HG02623 (cell line): ENCODE measurements around the gene ADGRA3.

Experiments used
- ATAC-seq: cut with Tn5 transposase; IDR thresholded peaks from one replicate; pipeline ENCODE4 v1.9.1; 2021; ENCODE audit warnings: moderate library complexity; ENCODE audit not compliant: unreplicated experiment

Gene ADGRA3

DNA sequence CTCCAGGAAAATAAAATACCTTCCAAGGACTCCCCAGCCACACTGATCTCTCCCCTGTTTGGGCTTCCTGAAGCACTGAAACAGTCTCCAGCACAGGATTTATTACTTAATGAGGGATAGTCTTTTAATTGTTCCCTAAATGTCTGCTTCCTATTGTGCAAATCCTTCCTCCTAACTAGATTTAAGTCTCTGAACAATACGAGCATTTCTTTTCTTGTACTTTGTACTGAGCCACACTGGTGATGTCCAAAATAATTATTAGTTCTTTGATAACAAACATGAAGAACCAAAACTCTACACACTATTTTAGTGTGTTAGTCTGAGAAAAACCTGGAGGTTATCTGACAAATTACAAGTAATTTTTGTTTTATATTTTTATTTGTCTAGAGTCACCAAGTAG lies 5.1 kb downstream of the ADGRA3 start:
- ATAC-seq, result no peak

DNA sequence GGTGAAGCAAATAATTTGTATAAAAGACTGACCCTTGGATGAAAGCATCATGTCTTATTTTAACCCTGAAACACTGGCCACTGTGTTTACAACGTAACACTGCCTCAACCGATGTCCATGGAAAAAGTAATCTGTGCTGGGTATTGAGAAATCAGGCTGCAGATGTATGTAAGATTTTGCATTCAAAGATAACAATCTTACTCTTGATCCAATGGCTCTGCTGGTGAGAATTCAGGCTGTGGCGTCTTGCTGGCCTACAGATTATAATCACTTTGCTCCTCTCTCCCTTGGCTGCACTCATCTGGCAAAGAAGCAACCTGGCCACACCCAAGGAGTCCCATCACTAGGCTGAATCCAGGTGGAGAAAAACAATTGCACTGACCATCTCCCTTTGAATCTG lies 7.5 kb downstream of the ADGRA3 start:
- ATAC-seq, result no peak

DNA sequence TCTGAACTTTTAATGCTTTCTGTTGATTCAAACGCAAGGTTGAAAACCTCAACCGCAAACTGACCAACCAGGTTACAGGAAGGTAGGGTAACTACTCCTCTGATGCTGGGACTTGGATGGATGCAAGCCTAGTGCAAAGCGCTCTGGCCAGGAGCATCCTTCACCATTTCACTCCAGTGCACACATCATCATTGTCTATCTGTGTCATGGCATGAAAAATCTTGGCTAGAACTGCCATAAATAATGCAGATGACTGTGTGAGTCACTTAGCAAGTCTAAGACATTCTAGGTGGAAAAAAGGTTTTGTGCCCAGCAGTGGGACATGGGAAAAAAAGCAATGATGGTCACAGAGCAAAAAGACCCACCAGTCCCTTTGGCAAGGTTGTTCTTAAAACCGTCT lies 10.9 kb downstream of the ADGRA3 start:
- no peak for ATAC-seq

DNA sequence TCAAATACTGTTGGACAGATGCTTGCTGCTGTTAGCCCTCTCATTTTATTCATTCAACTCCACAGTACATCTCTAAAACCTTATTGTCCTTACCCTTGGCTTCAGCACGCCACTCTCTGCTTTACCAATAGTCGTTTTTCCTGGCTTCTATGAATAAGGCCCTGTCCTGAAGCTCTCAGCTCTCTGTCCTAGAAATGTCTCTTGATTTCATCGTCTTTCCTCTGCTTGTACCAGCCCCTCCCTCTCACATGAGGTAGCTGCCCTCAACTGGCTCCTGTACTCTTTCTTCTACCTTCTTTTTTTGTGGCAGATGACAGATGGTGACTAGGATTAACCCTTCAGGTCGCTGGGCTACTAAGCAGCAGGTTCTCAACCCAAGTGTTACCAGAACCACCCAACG lies 11.4 kb downstream of the ADGRA3 start:
- ATAC-seq, result no peak

DNA sequence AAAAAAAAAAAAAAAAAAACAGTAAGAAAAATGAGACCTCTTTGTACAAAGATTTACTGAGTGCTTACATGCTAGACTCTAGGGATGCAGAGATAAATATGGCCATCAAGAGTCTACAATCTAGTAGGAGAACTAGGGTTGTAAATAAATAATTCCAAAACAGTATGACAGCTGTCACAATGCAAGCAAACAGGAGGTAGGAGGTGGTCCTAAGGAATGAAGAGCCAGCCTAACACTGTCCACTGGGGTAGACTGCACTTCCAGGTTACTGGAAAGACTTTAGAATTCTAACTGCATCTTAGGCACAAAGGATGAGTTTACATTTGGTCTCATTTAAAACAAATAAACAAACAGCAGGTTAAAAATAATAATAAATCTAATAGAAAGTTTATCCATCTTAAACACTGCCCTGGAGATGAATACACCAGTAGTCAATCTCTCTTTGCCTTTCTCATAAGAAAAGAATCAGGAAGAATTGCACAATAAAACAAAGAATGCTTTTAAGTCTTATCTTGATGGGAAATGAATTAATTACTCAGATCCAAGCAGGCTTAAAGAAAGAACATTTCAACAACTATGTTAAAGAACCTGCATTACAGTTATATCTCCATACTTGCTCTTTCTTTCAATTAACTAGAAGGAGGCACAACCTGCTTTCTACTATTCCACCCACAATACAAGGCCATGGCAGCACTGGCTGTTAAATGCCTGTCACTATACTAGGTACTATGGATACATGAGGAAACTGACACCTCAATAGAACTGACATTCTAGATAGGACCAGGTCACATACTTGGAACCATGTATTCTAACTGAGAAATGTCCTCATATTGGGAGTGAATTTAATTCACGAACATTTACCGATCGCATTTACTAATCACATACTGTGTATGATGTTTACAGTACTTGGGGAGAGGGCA lies 12.7 kb downstream of the ADGRA3 start:
- ATAC-seq, result no peak

DNA sequence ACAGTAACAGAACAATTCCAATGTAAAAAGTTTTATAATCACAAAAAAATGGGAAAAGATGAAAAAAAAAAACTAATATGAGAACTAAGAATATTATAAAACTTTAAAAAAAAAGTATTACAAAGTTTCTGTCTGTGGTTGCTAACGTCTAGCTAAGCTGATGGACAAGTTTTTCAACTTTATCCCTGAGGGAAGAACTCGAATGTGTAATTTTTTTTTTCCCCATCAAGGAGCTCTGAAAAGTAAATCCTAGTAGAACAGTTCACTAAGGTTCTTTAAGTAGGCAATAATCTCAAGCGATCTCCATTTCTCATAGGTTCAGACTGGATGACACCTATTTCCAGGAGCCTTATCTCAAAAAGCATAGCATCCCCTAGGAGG lies 14.2 kb downstream of the ADGRA3 start:
- ATAC-seq, result no peak

DNA sequence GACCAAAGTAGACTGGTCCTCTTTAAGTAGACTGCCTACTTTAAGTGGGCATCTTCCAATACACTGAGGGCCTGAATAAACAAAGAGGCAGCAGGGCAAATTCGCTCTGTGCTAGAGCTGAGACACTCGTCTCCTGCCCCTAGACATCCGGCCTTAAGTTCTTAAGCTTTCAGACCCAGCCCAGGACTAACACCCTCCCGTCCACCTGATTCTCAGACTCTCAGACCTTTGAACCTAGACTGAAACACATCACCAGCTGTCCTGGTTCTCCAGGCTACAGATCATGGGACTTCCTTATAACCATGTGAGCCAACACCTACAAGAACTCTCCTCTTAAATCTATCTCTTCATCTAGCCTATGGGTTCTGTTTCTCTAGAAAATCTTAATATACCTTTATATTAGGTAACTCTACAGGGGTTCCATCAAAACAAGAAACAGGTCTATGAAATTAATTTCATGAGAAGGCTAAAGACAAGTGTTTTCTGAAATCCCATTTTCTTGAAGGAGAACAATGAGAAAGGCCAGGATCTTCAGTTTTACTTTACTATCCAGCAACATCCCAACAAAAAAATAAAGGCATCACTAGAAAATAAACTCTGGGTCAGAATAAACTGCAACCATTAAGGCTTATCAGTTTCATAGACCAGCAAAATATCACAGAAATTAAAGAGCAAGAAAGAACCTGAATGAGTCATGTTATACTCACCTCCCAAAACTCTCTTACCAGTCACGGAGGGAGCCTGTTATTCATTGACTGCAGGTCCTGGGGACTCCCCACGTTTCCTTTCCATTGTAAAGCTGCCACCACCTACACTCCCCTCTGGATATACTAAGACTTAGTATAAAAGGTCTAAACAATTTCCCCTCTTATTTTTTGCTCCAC lies 14.8 kb downstream of the ADGRA3 start:
- no peak for ATAC-seq

DNA sequence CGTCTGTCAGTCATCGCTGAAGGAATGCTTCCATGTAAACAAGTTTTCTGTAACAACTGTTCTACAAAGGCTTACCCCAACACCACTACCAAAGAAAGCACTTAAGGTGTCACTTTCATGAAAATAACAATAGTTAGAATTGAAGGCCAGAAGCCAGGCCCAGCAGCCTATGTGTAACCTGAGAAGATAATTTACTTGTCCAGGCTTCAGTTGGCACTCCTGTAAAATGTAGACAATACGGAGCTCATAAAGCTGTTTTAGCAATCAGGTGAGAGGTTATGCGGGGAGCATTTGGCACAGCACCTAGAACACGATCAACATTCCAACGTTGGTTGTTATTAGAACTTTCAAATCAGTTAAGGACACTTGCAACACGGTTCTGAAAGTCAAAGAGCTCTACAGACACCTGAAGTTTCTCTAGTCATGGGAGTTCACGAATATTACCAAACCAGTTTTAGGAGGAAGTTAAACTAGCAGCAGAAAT lies 15.7 kb downstream of the ADGRA3 start:
- no peak for ATAC-seq

DNA sequence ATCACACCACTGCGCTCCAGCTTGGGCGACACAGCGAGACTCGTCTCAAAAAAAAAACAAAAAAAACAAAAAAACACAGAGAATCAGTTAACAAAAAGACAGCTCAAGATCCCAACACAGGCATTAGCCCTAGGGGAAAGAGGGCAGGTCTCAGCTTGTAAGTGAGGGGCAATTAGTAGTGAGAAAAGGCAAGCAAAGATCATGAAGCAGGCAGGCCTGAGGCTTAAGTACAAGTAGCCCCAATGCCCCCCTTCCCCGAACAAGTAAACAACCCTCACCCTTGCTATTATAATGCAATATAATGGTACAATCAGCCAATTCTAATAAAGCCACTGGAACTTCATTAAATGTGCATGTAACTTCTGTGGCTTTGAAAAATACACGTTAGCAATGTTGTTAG lies 17.0 kb downstream of the ADGRA3 start:
- no peak for ATAC-seq

DNA sequence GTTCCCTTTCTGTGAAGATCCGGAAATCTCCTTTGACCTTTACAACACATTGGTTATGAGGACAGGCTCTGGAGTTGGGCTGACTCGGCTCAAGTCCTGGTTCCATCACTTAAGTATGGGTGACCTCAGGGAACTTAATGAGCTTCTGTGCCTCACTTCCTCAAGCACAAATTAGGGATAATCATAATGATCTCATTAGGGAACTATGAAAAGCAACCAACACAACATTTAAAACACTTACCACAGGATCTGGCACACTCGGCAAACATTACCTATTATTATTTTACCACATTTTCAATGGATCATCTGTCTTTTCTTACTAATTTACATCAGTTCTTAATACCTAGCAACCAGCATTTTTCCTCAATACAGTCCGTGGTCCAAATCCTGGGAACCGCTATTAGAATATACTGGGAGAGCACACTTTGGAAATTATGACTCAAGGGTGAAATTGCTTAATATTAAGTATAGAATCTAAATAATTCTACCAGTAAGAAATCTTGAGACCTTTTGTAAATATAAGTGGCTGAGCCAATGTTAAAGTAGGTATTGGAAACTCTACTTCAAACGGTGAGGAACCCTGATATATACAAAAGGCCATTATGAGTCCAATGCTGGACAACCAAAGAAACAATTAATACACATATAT lies 19.6 kb downstream of the ADGRA3 start:
- ATAC-seq, result no peak

DNA sequence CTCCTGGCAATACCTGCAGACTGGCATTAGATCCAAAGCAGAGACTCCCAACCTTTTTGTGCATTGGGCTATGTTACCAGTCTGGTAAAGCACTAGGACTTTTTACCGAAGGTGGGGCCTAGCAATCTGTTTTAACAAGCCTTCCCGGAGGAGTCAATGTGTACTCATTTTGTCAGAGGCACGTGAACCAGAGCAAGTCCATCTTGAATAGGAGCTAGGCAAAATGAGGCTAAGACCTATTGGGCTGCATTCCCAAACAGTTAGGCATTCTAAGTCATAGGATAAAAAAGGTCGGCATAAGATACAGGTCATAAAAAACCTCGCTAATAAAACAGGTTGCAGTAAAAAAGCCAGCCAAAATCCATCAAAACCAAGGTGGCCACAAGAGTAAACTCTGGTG lies 22.3 kb downstream of the ADGRA3 start:
- ATAC-seq, result no peak

DNA sequence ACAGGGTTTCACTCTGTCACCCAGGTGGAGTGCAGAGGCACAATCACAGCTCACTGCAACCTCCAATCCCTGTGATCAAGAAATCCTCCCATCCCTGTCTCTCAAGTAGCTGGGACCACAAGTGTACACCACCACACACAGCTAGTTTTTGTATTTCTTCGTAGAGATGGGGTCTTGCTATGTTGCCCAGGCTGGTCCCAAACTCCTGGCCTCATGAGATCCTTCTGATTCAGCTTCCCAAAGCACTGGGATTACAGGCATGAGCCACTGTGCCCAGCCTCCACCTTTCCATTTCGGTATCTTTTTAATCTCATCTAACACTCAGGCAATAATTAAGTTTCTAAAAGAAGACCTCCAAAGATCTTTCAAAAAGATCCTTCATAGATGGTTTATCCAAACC lies 22.9 kb downstream of the ADGRA3 start:
- no peak for ATAC-seq

DNA sequence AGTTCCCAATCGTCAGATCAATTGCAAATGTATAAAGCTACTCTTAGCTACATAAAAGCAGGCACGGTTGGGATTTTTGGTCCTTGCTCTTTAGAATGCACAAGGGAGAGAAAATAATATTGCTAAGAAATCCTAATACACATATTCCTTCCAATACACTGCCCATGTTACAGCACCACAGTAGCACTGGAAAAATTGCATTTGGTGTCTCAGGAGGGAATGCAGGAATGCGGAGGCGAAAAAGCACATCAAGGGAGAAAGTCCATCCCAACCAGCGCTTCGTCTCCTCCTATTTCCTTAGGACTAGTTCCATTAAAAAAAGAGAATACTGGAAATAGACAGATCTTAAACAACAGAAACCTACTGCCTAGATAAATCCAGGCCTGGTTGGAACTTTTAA lies 23.9 kb downstream of the ADGRA3 start:
- no peak for ATAC-seq

DNA sequence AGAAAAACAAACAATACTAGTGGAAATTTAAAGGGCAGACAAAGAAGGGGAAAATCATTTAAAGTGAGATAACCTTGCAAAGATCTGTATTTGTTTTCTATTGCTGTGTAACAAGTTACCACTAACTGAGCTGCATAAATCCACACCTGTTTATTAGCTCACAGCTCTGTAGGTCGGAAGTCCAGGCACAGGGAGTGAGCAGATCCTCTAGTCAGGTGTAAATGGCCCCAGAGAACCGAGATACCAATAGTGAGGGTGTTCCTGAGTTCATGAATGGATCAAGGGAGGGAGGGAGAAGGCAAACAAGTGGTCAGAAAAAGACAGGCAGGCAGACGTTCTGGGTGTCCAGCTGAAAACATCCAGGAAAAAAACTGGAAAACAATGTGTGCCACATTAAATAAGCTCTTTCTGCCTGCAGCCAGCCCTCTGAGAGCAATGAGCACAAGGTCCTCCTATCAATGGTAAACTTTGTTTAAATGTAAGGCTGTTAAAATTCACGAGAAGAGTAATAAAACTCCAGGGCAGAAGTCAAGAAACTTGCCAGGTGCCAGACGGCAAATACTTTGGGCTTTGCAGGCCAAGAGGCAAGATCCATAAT lies 25.0 kb downstream of the ADGRA3 start:
- no peak for ATAC-seq

DNA sequence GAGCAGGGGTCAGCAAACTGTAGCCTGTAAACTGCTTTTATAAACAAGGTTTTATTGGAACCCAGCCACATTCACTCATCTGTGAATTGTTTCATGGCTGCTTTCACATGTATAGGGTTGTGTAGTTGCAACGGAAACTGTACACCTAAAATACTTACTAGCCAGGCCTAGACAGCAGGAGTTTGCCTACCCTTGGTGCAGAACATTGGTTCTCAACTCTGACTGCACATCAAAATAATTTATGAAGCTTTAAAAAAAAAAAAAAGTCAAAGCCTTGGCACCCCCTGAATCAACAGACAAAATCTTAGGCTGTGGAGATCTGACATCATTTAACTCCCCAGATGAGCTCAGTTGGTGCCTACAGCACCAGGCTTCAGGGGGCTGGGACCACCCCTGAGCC lies 27.8 kb downstream of the ADGRA3 start:
- ATAC-seq, result no peak

DNA sequence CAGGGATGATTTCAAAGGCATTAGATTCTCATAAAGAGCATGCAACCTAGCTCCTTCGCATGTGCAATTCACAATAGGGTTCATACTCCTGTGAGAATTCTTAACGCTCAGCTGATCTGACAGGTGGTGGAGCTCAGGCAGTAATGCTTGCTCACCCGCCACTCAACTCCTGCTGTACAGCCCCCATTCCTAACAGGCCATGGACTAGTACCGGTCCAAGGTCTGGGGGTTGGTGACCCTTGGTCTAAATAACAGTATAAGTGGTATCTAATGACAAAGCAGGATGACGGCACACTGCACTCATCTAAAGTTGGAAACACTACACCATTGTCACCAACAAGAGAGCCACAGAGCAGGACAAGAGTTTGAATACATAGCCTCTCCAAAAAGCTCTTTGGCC lies 28.5 kb downstream of the ADGRA3 start:
- ATAC-seq, result no peak

DNA sequence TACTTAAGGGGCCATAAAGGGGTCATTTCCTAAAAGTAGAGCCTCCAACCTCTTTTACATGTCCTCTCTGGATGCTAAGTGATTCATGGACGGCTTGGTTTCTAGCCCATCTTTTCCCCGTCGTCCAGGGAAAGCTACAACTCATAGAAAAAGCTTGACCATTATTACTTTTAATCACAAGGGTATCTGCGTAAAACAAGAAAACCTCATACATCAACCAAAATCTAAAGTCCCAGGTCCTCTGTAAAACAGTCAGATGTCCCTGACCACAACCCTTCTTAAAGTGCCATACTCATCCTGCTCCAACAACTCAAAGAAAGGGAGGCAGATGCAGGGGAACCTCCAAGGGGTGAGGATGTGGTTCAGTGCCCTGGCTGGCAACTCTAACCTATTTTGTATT lies 29.6 kb downstream of the ADGRA3 start:
- no peak for ATAC-seq

DNA sequence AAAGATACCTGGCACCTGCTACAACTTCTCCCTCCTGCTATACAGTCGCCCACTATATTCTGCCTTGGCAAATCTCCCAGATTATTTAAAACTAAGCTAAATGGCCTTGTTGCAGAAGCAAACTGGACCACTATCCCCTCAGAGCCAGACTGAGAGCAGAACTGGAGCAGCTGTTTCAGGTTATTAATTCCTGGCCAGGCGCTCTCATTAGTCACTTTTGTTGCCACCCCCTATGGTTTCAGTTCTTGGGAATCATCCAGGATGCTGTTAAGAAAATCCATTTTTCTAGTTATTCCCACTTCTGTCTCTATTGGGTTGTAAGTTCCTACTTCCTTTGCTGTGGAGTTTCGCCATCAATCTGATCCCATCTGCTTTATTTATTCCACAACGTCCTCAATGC lies 30.1 kb downstream of the ADGRA3 start:
- no peak for ATAC-seq

DNA sequence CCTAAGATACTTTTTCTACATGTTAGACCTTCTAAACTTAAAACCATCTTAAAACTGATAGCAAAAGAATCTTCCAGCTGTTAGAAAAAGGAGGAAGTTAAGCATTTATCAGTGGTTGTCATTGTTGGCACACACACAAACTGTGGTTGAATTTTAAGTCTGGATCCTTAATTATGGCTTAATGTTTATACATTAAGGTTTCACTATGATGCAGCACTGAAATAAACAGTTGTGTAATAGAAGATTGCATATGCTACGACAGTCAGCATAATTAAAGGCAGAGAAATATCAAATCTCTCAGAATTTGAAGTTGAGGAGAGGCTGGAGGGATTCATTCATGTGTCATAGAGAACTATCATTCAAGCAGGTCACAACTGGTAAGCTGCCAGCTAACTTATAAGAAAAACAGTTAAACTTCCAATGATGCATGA lies 32.3 kb downstream of the ADGRA3 start:
- ATAC-seq, result no peak

DNA sequence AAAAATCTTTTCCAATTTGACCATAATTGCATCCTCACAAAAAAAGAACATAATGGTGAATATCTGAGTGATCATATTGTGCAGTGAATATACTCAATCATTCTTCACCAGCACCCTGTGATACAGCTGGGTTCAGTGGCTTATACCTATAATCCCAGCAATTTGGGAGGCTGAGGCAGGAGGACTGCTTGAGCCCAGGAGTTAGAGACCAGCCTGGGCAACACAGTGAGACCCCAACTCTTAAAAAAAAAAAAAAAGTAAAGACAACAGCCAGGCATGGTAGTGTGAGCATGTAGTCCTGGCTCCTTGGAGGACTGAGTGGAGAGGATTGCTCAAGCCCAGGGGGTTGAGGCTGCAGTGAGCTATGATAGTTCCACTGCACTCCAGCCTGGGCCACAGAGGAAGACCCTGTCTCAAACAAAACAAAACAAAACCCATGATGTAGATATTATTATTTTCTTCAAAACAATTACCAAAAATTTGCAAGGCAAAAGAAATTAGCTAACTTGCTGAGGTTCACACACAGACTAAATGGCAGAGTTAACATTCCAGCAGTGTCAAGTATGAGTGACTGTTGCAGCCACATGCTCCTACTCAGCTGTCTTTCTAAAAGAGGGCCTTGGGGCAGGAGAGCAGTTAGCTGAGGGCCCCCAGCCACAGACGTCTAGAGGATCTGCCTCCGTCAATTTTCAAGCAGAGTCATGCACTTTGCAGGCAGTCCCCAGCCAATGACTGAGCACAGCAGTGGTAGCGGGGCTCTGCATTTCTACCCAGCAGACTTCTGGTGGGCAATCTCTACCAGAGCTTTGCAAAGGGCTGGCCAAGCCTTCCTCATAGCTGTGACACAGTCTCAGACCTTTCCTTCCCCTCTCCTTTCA lies 33.4 kb downstream of the ADGRA3 start:
- ATAC-seq, result no peak
